CD8-positive, alpha-beta memory T cell (primary cell): Measurements from ENCODE around the gene KCTD1. TPM values are rescaled to one million over a fixed set of nuclear protein-coding genes. Genes with fewer than 3 reads are reported as not detected.
A peak's percentile ranks its signal among the peaks of the same experiment; 100 is the strongest.

ENCODE experiments used
- CTCF ChIA-PET: fragments of 350-600 bp; sonication (Branson Sonifier 250); formaldehyde crosslinking; loops from one replicate; lab custom pipeline; 2021; ENCODE audit warnings: antibody characterized with exemption; lab: Charles Lee
- POLR2A ChIA-PET: fragments of 350-600 bp; sonication (Branson Sonifier 250); formaldehyde crosslinking; loops from one replicate; lab custom pipeline; 2021; ENCODE audit warnings: antibody characterized with exemption; lab: Charles Lee
- DNase-seq, 5 donors: peaks; one replicate each; pipeline versions ENCODE4 v3.0.0 to v3.0.0-alpha.2; 2020 to 2022; ENCODE audit warnings: mixed read lengths in 1 of 5
- H3K27ac ChIP-seq: one replicate; pipeline ENCODE4 v1.7.0; 2013; ENCODE audit warnings: low read depth, mild to moderate bottlenecking, low read length, moderate library complexity
- H3K27me3 ChIP-seq: 2 replicates; pipeline ENCODE4 v1.7.0; 2013; ENCODE audit warnings: low read length, mild to moderate bottlenecking; ENCODE audit not compliant: insufficient read depth, poor library complexity, severe bottlenecking
- H3K36me3 ChIP-seq: 2 replicates; pipeline ENCODE4 v1.7.0; 2013; ENCODE audit warnings: mild to moderate bottlenecking, low read length, moderate library complexity; ENCODE audit not compliant: insufficient read depth
- H3K4me1 ChIP-seq: 2 replicates; pipeline ENCODE4 v1.7.0; 2013; ENCODE audit warnings: mild to moderate bottlenecking, low read length, moderate library complexity; ENCODE audit not compliant: insufficient read depth
- H3K4me3 ChIP-seq: 2 replicates; pipeline ENCODE4 v1.7.0; 2013; ENCODE audit warnings: mild to moderate bottlenecking, low read length
- H3K9me3 ChIP-seq: 2 replicates; pipeline ENCODE4 v1.7.0; 2013; ENCODE audit warnings: mild to moderate bottlenecking, low read length
- H3K27ac Mint-ChIP-seq, 8 donors: one replicate each; pipeline ENCODE4 v1.8.0; 2020 to 2021; ENCODE audit warnings: mixed read lengths in 8 of 8, mild to moderate bottlenecking in 6 of 8, inconsistent platforms in 3 of 8, moderate library complexity in 3 of 8
- H3K27me3 Mint-ChIP-seq, 2 donors: one replicate each; pipeline ENCODE4 v1.8.0; 2020 to 2021; ENCODE audit warnings: mixed read lengths in 2 of 2, mild to moderate bottlenecking in 1 of 2, moderate library complexity in 1 of 2
- H3K36me3 Mint-ChIP-seq, 3 donors: one replicate each; pipeline ENCODE4 v1.8.0; 2020 to 2021; ENCODE audit warnings: mixed read lengths in 3 of 3, inconsistent platforms in 1 of 3, mild to moderate bottlenecking in 1 of 3
- H3K4me1 Mint-ChIP-seq, 3 donors: one replicate each; pipeline ENCODE4 v1.8.0; 2020 to 2021; ENCODE audit warnings: mixed read lengths in 3 of 3, inconsistent platforms in 1 of 3, mild to moderate bottlenecking in 1 of 3
- H3K4me3 Mint-ChIP-seq, 7 donors: one replicate each; pipeline ENCODE4 v1.8.0; 2020 to 2021; ENCODE audit warnings: mixed read lengths in 7 of 7, mild to moderate bottlenecking in 6 of 7, moderate library complexity in 4 of 7, inconsistent platforms in 2 of 7
- H3K9me3 Mint-ChIP-seq, 5 donors: one replicate each; pipeline ENCODE4 v1.8.0; 2020 to 2022; ENCODE audit warnings: mixed read lengths in 5 of 5, mild to moderate bottlenecking in 3 of 5, moderate library complexity in 2 of 5, inconsistent platforms in 1 of 5
- polyA plus RNA-seq: library from polyadenylated mRNA; unstranded; fragments of 300-500 nt; fragmentation: Illumina TruSeq; gene quantifications from one replicate; pipeline ENCODE4 v1.2.3, GENCODE V29; 2021
- total RNA-seq, 2 experiments: library from RNA; stranded (reverse); gene quantifications; one replicate each; pipeline ENCODE4 v1.2.3, GENCODE V29; 2021

Gene KCTD1
- total and polyA plus RNA-seq, 3 experiments from 2014 or later = 0.22 to 4.2 (median 3.5) TPM

DNA sequence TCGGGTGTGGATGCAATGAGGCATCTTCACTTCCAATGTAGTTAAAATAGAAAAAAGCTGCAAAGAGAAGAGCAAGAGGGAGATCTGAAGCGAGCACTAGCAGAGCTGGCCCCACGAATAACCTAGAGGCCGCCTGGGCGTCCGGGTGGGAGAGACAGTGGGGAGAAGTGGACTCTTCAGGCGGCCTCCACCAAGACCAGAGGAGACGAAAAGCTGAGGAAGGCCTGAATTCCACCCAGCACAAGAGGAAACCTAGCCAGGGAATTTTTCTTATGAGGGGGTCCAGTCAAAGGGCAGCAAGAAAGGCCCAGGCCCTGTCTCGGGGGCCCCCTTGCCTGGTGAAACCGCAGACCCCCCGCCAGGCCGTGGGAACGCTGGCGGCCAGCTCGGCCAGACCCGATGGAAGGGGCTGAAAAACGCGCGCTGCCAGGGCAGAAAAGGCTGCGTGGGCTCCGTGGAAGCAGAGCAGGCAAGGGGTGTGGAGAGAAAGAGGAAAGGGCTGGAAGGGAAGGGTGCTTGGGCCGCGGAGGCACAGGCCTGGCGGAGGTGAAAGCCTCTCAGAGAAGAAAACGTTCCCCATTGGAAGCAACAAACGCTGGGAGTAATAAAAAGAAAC lies 69.2 kb downstream of the KCTD1 start:
- CTCF ChIA-PET = no interaction called here
- no peaks in the 10 kb centered on the region for H3K9me3 ChIP-seq
- no peak overlapping the region for H3K4me3 ChIP-seq
- no peaks in the 10 kb centered on the region for H3K4me1 Mint-ChIP-seq
- no peak overlapping the region for H3K4me3 Mint-ChIP-seq
- no peaks in the 10 kb centered on the region for H3K27me3 Mint-ChIP-seq
- H3K27me3 ChIP-seq = no peaks in the 10 kb centered on the region
- no peak overlapping the region for H3K27ac Mint-ChIP-seq
- no peak overlapping the region for H3K27ac ChIP-seq
- no peak for DNase-seq
- POLR2A ChIA-PET = no interaction called here
- no peaks in the 10 kb centered on the region for H3K9me3 Mint-ChIP-seq
- H3K36me3 Mint-ChIP-seq = peaks cover 0 to 2% (median 2%) of the 10 kb centered on the region in 3 donors
- H3K36me3 ChIP-seq = no peaks in the 10 kb centered on the region
- no peaks in the 10 kb centered on the region for H3K4me1 ChIP-seq

DNA sequence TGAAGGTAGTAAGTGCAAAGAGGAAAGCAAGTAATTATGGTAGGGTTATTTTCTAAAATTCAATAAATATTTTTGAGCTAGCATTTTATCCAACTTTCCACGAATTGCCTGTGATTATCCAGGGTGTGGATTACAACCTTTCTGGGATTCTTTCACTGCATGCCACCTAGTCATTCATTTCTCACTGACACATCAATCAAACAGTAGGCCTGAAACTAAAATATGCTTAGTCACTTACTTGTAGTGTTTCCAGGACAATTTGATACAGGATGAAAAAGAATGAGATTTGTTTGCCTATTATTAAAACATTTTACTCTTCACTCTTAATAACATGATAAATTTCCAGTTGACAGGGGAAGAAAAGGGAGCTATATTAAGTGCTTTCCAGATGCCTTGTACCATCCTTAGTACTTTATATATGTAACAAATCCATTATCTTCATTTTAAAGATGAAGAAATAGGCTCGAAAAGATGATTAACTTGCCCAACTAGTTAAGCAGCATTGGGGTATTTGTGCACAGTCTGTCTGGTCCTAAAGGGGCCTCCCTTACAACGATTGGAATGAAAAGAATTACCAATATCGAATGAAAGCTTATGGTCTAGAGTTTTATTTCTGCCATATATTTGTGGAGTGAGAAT lies 70.4 kb downstream of the KCTD1 start:
- H3K9me3 Mint-ChIP-seq = no peaks in the 10 kb centered on the region
- no peaks in the 10 kb centered on the region for H3K4me1 Mint-ChIP-seq
- no peaks in the 10 kb centered on the region for H3K36me3 ChIP-seq
- no peak overlapping the region for H3K27ac Mint-ChIP-seq
- no peak for DNase-seq
- no peak overlapping the region for H3K4me3 ChIP-seq
- no peaks in the 10 kb centered on the region for H3K9me3 ChIP-seq
- H3K27me3 Mint-ChIP-seq = no peaks in the 10 kb centered on the region
- peaks cover 0 to 2% (median 2%) of the 10 kb centered on the region in 3 donors for H3K36me3 Mint-ChIP-seq
- CTCF ChIA-PET = no interaction called here
- no peak overlapping the region for H3K27ac ChIP-seq
- H3K4me1 ChIP-seq = no peaks in the 10 kb centered on the region
- H3K4me3 Mint-ChIP-seq = no peak overlapping the region
- POLR2A ChIA-PET = no interaction called here
- H3K27me3 ChIP-seq = no peaks in the 10 kb centered on the region

DNA sequence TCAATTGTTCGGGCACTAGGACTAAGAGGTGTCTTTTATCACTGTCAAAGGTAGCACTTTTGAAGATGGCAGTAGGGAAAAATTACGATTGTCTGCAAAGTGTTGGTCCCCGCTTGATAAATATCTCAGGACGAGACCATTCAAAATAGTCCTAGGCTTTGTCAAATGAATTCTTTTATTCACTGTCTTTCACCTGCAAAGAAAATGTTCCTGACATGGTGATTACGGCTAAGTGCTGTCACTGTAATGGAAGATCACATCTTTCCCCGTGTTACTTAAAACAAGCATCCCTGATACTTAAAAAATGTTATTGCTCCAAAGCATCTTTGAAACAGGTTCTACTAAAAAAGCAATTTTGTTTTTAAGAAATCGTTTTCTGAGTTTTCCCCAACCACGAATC lies 71.7 kb downstream of the KCTD1 start:
- H3K4me3 ChIP-seq = no peak overlapping the region
- no peaks in the 10 kb centered on the region for H3K4me1 Mint-ChIP-seq
- ChIA-PET POLR2A (no interaction called here), CTCF (no interaction called here)
- H3K4me3 Mint-ChIP-seq = no peak overlapping the region
- no peak overlapping the region for H3K27ac ChIP-seq
- H3K27me3 Mint-ChIP-seq = no peaks in the 10 kb centered on the region
- H3K27ac Mint-ChIP-seq = no peak overlapping the region
- H3K27me3 ChIP-seq = no peaks in the 10 kb centered on the region
- H3K36me3 ChIP-seq = no peaks in the 10 kb centered on the region
- H3K9me3 ChIP-seq = no peaks in the 10 kb centered on the region
- no peaks in the 10 kb centered on the region for H3K9me3 Mint-ChIP-seq
- peaks cover 0 to 2% (median 2%) of the 10 kb centered on the region in 3 donors for H3K36me3 Mint-ChIP-seq
- DNase-seq = no peak
- no peaks in the 10 kb centered on the region for H3K4me1 ChIP-seq

DNA sequence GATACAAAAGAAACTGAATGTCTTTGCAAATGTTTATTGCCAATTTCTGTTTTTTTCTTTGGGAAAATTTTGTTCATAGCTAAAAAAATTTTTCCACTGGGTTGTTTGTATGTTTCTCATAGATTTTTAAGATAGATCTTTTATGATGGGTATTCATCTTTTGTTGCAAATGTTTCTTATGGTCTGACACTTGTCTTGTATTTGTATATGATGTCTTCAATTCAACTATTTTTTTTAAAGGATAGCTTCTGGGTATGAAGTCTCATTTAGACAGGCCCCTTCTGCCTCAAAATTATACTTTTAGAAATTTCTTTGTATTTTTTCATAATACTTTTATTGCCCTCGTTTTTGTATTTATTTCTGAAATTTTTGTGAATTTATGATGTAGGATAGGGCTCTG lies 73.8 kb downstream of the KCTD1 start:
- no peaks in the 10 kb centered on the region for H3K4me1 ChIP-seq
- H3K36me3 ChIP-seq = no peaks in the 10 kb centered on the region
- H3K27ac ChIP-seq = no peak overlapping the region
- H3K9me3 ChIP-seq = no peaks in the 10 kb centered on the region
- H3K27me3 Mint-ChIP-seq = no peaks in the 10 kb centered on the region
- H3K9me3 Mint-ChIP-seq = no peaks in the 10 kb centered on the region
- no peak overlapping the region for H3K4me3 Mint-ChIP-seq
- no peaks in the 10 kb centered on the region for H3K4me1 Mint-ChIP-seq
- CTCF ChIA-PET = no interaction called here
- H3K4me3 ChIP-seq = no peak overlapping the region
- POLR2A ChIA-PET = no interaction called here
- no peak for DNase-seq
- no peaks in the 10 kb centered on the region for H3K27me3 ChIP-seq
- peaks cover 0 to 2% (median 2%) of the 10 kb centered on the region in 3 donors for H3K36me3 Mint-ChIP-seq
- H3K27ac Mint-ChIP-seq = no peak overlapping the region

DNA sequence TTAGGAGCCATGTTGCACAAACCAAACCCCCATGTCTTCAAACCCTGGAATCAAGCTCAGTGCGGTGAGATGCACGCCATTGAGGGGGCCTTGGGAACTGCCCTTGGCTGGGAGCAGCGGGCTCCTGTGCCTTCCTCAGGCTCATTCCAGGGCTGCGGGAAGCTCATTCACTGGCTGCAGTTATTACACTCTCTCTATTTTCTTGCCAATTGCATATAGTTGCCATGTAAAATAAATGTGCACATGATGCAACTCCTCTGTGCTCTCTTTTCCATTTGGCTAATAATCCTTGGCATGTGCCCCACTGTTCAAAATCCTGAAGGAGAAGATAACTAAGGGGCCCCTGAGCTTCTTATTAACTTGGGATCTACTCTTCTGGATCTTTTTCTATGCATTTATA lies 74.7 kb downstream of the KCTD1 start:
- Mint-ChIP-seq H3K36me3 (peaks cover 0 to 2% (median 2%) of the 10 kb centered on the region in 3 donors), H3K27ac (no peak overlapping the region), H3K4me3 (no peak overlapping the region), H3K9me3 (no peaks in the 10 kb centered on the region), H3K4me1 (no peaks in the 10 kb centered on the region), H3K27me3 (no peaks in the 10 kb centered on the region)
- no peaks in the 10 kb centered on the region for H3K9me3 ChIP-seq
- no peak overlapping the region for H3K27ac ChIP-seq
- no peaks in the 10 kb centered on the region for H3K27me3 ChIP-seq
- POLR2A ChIA-PET = no interaction called here
- no peak overlapping the region for H3K4me3 ChIP-seq
- H3K36me3 ChIP-seq = no peaks in the 10 kb centered on the region
- no peak for DNase-seq
- CTCF ChIA-PET = interaction anchor here (1.3 kb wide), 1 partner anchor 14 kb away, joined by 3 read pairs; no protein-coding TSS in a partner anchor
- H3K4me1 ChIP-seq = no peaks in the 10 kb centered on the region

DNA sequence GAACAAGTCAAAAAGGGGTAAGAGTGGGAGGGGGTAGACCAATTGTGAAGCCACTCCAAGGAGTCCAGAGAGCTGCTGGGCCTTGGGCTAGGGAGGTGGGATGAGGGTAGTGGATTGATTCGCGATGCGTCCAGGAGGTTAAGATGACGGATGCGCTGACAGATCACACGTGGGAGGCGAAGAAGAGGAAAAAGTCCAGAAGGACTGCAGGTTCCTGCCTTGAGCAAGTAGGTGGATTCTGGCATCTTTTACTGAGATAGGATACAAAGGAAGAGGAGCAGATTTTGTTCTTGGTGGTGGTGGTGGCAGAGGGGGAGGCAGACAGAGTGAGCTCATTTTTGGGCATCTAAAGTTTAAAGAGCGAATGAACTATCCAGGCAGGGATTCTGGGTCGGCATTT lies 76.5 kb downstream of the KCTD1 start:
- CTCF ChIA-PET = no interaction called here
- POLR2A ChIA-PET = no interaction called here
- no peaks in the 10 kb centered on the region for H3K9me3 Mint-ChIP-seq

DNA sequence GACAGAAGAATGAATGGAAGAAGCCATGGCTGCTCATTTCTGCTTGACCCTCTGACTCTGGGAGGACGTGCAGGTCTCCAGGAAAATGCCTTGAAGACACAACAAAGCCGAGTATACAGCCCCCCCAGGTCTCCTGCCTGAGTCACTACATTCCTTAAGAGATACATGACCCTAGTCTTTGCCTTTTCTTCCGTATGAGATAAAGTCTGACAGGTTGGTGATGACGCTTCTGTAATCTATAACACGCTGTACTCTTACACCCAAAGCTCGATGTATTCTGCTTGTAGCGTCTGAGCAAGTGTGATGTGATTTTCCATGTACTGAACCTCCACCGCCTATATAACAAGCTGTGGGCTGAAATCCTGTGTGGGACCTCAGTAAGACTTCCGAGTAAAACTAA lies 77.3 kb downstream of the KCTD1 start:
- Histone ChIP-seq H3K4me3 (no peak overlapping the region), H3K36me3 (no peaks in the 10 kb centered on the region), H3K27me3 (no peaks in the 10 kb centered on the region), H3K4me1 (no peaks in the 10 kb centered on the region), H3K9me3 (no peaks in the 10 kb centered on the region), H3K27ac (no peak overlapping the region)
- Mint-ChIP-seq H3K4me3 (no peak overlapping the region), H3K36me3 (peaks cover 0 to 5% (median 2%) of the 10 kb centered on the region in 3 donors), H3K27ac (no peak overlapping the region), H3K4me1 (no peaks in the 10 kb centered on the region), H3K27me3 (no peaks in the 10 kb centered on the region), H3K9me3 (no peaks in the 10 kb centered on the region)
- ChIA-PET POLR2A (no interaction called here), CTCF (no interaction called here)
- no peak for DNase-seq

More for the DNA sequence above, 76.5 kb downstream of the KCTD1 start:
- no peak overlapping the region for H3K4me3 Mint-ChIP-seq
- Histone ChIP-seq H3K9me3 (no peaks in the 10 kb centered on the region), H3K4me1 (no peaks in the 10 kb centered on the region), H3K27me3 (no peaks in the 10 kb centered on the region), H3K27ac (no peak overlapping the region), H3K4me3 (no peak overlapping the region), H3K36me3 (no peaks in the 10 kb centered on the region)
- no peaks in the 10 kb centered on the region for H3K27me3 Mint-ChIP-seq
- peaks cover 0 to 5% (median 2%) of the 10 kb centered on the region in 3 donors for H3K36me3 Mint-ChIP-seq
- H3K4me1 Mint-ChIP-seq = no peaks in the 10 kb centered on the region
- DNase-seq = no peak
- peak overlapping the region in 1 of 8 donors; percentile 73 for H3K27ac Mint-ChIP-seq

DNA sequence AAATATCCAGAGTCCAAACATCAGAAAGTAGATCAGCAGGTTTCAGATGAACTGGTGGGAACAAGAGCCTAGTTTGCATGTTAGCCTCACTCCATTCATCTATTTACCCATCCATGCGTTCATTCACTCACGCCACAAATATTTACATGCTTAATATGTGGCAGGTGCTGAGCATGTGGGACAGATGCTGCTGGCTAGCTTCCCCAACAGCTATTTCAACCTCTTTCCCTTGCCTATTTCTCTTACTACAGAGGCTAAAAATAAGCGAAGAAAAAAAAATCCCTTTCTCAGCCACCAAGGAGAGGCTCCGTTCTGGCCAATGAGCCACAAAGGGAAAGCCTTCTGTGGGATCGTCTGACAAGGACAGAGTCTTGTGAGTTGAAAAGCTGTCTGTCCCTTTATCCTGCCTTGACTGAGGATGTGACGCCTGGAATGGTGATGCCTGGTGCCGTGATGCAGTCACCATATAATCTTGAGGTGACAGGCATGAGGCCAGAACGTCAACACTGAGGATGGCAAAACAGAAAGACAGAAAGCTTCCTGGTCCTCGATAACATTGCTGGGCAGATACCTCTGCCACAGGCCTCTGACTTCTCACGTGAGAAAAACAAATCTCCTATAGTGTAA lies 78.2 kb downstream of the KCTD1 start:
- ChIA-PET CTCF (no interaction called here), POLR2A (no interaction called here)
- Histone ChIP-seq H3K27me3 (no peaks in the 10 kb centered on the region), H3K9me3 (no peaks in the 10 kb centered on the region), H3K4me1 (no peaks in the 10 kb centered on the region), H3K4me3 (no peak overlapping the region), H3K36me3 (no peaks in the 10 kb centered on the region), H3K27ac (no peak overlapping the region)
- Mint-ChIP-seq H3K9me3 (no peaks in the 10 kb centered on the region), H3K36me3 (peaks cover 0 to 3% (median 2%) of the 10 kb centered on the region in 3 donors), H3K27me3 (no peaks in the 10 kb centered on the region), H3K27ac (no peak overlapping the region), H3K4me1 (no peaks in the 10 kb centered on the region), H3K4me3 (no peak overlapping the region)
- no peak for DNase-seq
